HG03439 (cell line): ENCODE data around the gene EPHX1.
"Not testable (repeated sequence)": the region's sequence is repeated elsewhere in the genome, so short reads cannot be mapped to it uniquely, and the experiment has no call there.

ENCODE experiments used
- ATAC-seq: cut with Tn5 transposase; IDR thresholded peaks from one replicate; pipeline ENCODE4 v1.9.1; 2021; ENCODE audit warnings: mild to moderate bottlenecking, moderate library complexity; ENCODE audit not compliant: unreplicated experiment

The EPHX1 gene

GRCh38 chr1:225809842-225810578 is at the start of gene EPHX1:
TSS of gene EPHX1 (plus strand) at chr1:225810124. CDS start at chr1:225828730, 18,606 bp downstream.
- peak; percentile 91 for ATAC-seq

- no peak for ATAC-seq
Measured at GRCh38 chr1:225760531-225760930, 49.4 kb upstream of the EPHX1 start.

GRCh38 chr1:225761395-225761794 is 48.5 kb upstream of the EPHX1 start:
- ATAC-seq = not testable (repeated sequence)

GRCh38 chr1:225762002-225762441 is 47.9 kb upstream of the EPHX1 start:
- ATAC-seq = no peak

- ATAC-seq = no peak
Measured at GRCh38 chr1:225762444-225762843, 47.5 kb upstream of the EPHX1 start.

- no peak for ATAC-seq
Measured at GRCh38 chr1:225763716-225764548, 46.0 kb upstream of the EPHX1 start.

GRCh38 chr1:225765982-225766674 is 43.8 kb upstream of the EPHX1 start:
- no peak for ATAC-seq

- ATAC-seq = no peak
Measured at GRCh38 chr1:225766967-225767633, 42.8 kb upstream of the EPHX1 start.

- no peak for ATAC-seq
Measured at GRCh38 chr1:225767634-225768540, 42.0 kb upstream of the EPHX1 start.

GRCh38 chr1:225768662-225769426 is 41.1 kb upstream of the EPHX1 start:
- ATAC-seq = no peak

GRCh38 chr1:225769687-225770086 is 40.2 kb upstream of the EPHX1 start:
- no peak for ATAC-seq

- no peak for ATAC-seq
Measured at GRCh38 chr1:225770561-225771248, 39.2 kb upstream of the EPHX1 start.

- no peak for ATAC-seq
Measured at GRCh38 chr1:225771661-225772322, 38.1 kb upstream of the EPHX1 start.

- no peak for ATAC-seq
Measured at GRCh38 chr1:225772323-225772768, 37.6 kb upstream of the EPHX1 start.

GRCh38 chr1:225772848-225773247 is 37.1 kb upstream of the EPHX1 start:
- ATAC-seq = no peak

GRCh38 chr1:225774281-225775147 is 35.4 kb upstream of the EPHX1 start:
- no peak for ATAC-seq

- ATAC-seq = no peak
Measured at GRCh38 chr1:225776294-225776693, 33.6 kb upstream of the EPHX1 start.
